Activated CD4-positive, alpha-beta T cell treated with anti-CD3 and anti-CD28 coated beads for 1 hour (primary cell): ENCODE results near the gene NFAT5.

Experiments
- DNase-seq: peaks from one replicate; pipeline ENCODE4 v3.0.0-alpha.2; 2020

NFAT5 gene

GRCh38 chr16:69747115-69747514 lies 181.3 kb downstream of the NFAT5 start:
- no peak for DNase-seq

- DNase-seq: no peak
Measured at GRCh38 chr16:69748694-69749345, 183.1 kb downstream of the NFAT5 start.

- DNase-seq: no peak
Measured at GRCh38 chr16:69754143-69754468, 188.3 kb downstream of the NFAT5 start.
